ENCODE measurements around the gene IL2. TPM values are rescaled to one million over a fixed set of nuclear protein-coding genes. Genes with fewer than 3 reads are reported as not detected.

IL2 gene
- total RNA-seq, 2 experiments from 2014 or later, result 168 TPM

Other genes with a start within 250 kb of the IL2 start
- gene ADAD1, start 77.7 kb downstream of the IL2 start, total RNA-seq, result not detected
- gene IL21, start 164.3 kb upstream of the IL2 start, total RNA-seq, result 10 to 100 TPM; 50.0 to 65.1 TPM

All from activated CD4-positive, alpha-beta T cell treated with anti-CD3 and anti-CD28 coated beads for 36 hours (primary cell).